Fibroblast of skin of right quadriceps (primary cell): ENCODE data around the gene HDAC4.
A peak's percentile ranks its signal among the peaks of the same experiment; 100 is the strongest.

Source experiments
- DNase-seq: peaks from one replicate; pipeline ENCODE4 v3.0.0-alpha.2; 2013

Gene HDAC4

DNA sequence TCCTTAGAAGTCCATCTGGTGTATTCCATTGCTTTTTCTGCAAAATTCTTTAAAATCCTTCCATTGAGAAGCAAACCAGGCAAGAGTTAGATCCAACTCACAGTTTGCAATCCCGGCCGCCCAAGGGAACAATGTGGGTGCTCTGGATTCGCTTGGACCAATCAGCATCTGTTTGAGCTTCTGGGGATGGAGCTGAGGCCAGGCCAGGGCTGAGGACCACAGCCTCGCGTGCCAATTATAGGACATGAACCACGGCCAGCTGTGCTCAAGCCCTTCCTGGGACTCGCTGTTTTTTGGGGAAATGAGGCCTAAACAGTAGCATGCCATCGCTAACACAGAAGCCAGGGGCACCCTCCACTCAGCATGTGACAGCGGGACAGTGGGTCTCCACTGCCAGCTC is 270.8 kb downstream of the HDAC4 start:
- no peak for DNase-seq

- DNase-seq: peak; percentile 5
Measured at GRCh38 chr2:239129147-239129920, 271.5 kb downstream of the HDAC4 start.

GRCh38 chr2:239128706-239129105 is 272.1 kb downstream of the HDAC4 start:
- no peak for DNase-seq

DNA sequence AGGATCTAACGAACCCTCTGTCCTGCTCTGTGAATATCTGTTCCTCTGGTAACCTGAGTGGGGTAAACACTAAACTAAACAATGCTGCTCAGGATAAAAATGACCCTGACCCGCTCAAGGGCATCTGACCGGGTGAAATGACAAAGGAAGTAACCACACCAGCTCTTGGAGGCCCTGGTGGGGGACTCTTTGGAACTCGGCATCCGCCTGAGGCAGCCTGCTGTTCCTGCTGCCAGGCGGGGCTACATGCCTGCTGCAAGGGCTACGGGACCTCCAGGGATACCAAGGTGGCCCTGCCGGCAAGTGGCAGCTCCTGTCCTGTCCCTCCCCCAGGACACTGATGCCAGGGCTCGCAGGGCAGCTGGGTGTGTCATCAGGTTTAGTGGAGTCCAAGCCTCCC is 273.3 kb downstream of the HDAC4 start:
- no peak for DNase-seq

DNA sequence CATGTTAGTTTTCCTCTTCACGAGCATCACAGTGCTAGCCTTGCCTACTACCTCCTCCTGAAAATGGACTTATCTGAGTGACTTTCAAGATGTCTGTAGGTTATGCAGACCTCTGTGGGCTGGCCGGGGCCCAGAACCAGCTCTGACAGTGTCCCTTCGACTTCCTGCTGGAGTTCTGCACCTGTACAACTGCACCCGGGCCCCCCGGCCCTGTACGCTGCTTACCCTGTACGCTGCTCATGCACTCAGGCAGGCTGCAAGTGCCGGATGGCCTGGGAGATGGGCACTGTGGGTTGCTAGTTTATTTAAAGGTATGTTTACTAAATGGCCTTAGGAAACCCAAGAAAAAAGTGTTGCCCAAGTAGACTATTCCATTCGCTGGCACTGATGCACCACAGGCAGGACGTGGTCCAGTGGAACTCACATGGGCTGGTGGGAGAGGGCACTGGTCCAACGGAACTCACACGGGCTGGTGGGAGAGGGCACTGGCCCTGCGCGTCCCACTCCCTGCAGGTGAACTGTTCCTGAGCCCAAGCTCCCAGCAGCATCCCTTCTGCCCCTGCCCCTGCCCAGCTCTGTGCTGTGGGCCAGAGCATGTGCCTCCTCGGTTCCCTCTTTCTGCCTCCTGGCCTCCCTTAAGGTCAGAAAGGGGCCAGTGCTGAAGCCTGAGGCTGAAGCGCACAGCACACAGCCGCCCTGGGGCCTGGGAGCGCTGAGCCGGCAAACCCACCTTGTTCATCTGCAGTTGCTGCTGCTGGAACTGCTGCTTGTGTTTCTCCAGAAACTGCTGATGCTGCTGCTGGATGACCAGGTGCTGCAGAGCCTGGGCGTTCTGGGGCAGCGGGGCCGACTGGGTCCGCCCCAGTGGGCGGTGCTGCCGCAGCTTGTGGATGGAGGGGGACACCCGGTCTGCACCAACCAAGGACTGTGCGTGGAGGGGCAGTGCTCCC is 274.8 kb downstream of the HDAC4 start:
- DNase-seq: no peak

DNA sequence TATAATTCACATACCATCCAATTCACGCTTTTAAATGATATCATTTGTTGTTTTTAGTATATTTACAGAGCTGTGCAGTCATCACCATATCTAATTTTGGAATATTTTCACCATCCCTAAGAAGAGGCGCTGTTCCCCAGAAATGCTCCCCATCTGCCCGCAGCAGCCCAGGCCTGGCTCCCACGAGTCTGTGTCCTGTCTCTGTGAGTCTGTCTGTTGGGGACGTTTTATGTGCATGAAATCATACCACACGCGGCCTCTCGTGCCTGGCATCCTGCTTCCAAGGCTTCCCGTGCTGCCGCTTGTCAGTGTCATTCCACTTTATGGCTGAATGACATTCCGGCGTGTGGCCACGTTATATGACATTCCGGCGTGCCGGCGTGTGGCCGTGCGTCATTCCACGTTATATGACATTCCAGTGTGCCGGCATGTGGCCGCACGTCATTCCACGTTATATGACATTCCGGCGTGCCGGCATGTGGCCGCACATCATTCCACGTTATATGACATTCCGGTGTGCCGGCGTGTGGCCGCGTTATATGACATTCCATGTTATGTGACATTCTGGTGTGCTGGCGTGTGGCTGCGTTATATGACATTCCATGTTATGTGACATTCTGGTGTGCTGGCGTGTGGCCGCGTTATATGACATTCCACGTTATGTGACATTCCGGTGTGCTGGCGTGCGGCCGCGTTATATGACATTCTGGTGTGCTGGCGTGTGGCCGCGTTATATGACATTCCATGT is 276.5 kb downstream of the HDAC4 start:
- DNase-seq: no peak

DNA sequence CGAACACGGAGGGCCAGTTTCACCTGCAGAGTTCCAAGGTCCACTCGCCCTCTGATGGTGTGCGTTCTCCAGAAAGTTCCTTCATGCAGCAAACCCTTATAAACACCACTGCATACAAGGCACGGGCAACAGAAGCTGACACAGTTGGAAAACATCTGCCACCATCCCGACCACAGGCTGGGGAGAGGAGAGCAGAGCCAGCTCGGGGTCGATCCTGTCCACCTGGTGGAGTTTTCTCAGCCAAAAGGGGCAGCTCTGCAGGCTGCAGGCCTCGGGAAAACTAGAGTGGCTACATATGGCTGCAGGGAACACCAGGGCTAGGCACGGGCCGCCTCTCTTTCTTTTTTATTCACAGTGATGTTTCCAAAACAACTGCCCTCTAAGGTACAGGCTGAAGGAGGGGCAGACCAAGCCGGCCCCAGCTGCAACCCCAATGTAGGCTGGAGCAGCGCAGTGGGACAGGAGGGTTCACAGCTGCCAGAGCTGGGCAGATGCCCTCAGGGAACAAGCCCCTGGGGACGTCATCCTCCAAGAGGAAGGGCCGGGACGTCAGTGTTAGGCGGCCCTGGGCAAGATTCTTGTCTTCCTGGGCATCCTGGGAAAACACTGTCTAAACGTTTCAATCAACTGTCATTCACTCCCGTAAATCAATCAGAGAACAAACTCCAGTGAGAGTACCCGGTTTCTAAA is 278.3 kb downstream of the HDAC4 start:
- DNase-seq: no peak

GRCh38 chr2:239121600-239122012 is 279.2 kb downstream of the HDAC4 start:
- no peak for DNase-seq

DNA sequence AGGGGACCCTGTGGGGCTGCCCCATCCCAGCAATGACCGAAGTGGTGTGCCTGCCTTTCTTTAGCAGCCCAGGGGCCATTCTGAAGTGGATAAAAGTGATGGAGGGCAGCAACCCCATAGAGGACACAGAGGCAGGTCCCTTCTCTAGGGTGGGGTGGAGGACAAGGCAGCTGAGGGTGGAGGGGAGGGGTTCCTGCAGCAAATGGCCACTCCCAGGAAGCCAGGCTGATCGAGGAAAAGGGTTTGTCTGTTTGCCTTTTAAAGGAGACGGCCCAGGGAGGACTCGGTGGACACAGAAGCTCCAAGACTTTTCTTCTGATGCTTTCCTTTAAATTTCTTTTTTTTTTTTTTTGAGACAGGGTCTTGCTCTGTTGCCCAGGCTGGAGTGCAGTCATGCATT is 280.2 kb downstream of the HDAC4 start:
- DNase-seq: no peak

DNA sequence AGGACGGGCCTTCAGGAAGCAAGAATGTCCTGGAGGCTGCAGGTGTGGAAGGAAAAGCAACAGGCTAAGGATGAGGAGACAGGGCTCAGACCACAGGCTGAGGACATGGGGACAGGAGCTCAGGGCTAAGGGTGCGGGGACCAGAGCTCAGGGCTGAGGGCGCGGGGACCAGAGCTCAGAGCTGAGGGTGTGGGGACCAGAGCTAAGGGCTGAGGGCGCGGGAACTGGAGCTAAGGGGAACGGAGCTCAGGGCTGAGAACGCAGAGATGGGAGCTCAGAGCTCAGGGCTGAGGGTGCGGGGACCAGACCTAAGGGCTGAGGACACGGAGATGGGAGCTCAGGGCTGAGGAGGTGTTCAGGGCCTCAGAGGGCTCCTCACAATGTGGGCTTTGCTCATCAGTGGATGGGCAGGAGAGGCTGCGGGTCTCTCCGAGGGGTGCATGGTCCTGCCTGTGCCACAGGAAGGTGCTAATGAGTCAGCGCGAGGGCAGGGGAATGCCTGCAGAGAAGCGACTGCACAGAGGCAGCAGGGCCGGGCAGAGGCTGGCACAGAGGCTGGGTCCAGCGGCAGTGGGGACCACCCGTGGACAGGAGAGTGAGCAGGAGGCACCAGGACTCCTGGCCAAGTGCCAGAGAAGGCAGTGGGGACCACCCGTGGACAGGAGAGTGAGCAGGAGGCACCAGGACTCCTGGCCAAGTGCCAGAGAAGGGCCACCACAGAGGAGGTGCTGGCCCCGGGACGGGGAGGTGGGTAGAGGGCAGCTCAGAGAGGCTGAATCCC is 281.3 kb downstream of the HDAC4 start:
- DNase-seq: no peak

GRCh38 chr2:239118675-239119211 is 282.1 kb downstream of the HDAC4 start:
- no peak for DNase-seq

DNA sequence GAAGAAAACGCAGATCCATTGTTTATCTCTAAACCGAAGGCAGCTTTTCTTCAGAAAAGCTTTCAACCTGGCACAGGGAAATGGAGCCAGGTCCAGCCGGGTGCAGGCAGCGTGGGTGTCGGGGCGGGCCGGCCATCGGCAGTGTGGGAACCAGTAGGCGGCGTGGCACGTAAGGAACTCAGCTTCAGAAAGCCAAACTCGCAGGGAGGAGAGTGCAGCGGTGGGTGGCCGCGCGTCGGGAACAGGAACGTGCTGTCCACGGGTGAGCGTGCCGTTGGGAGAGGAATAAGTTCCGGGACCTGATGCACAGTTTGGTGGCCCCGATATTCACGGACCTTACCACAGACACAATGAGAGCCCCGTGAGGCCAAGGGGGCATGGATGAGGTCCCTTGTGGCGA is 282.6 kb downstream of the HDAC4 start:
- no peak for DNase-seq

DNA sequence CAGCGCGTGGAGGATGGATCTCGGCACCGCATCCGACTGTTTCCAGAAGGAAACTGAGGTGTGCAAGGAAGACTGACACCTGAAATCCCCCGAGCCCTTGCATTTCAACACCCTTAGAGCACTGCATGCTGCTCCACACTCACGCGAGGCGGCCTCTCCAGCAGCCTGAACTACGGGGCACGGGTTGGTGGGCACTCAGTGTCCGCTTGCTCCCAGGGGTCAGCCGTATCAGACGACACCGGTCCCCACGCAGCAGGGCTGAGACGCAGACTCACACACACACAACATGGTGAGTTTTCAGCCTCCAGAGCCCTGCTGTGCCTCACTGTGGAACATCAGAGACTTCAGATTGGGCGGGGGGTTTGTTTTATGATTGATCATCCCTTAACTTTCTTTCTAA is 283.0 kb downstream of the HDAC4 start:
- no peak for DNase-seq

- DNase-seq: peak; percentile 28
Measured at GRCh38 chr2:239116456-239117246, 284.2 kb downstream of the HDAC4 start.

GRCh38 chr2:239115616-239116015 is 285.2 kb downstream of the HDAC4 start:
- no peak for DNase-seq

- DNase-seq: peak; percentile 5
Measured at GRCh38 chr2:239114616-239115265, 286.1 kb downstream of the HDAC4 start.

- DNase-seq: peak; percentile 39
Measured at GRCh38 chr2:239114119-239114581, 286.7 kb downstream of the HDAC4 start.

GRCh38 chr2:239113615-239114014 is 287.2 kb downstream of the HDAC4 start:
- no peak for DNase-seq

- DNase-seq: peak; percentile 10
Measured at GRCh38 chr2:239113171-239113570, 287.6 kb downstream of the HDAC4 start.
